D721Med (cell line): ENCODE measurements around the gene RPP21.

Source experiments
- DNase-seq: peaks from one replicate; pipeline ENCODE4 v3.0.0; 2011; ENCODE audit warnings: low spot score; ENCODE audit not compliant: insufficient read length
- FAIRE-seq: peaks from 2 replicates; lab custom pipeline; 2011; peaks lifted over from hg19 to GRCh38; lab: Jason Lieb, UNC
- CTCF ChIP-seq: IDR thresholded peaks from 2 replicates; pipeline ENCODE4 v1.5.1; 2012; ENCODE audit warnings: mild to moderate bottlenecking, control low read depth; ENCODE audit not compliant: insufficient read depth; ENCODE audit errors: missing control alignments

The RPP21 gene

DNA sequence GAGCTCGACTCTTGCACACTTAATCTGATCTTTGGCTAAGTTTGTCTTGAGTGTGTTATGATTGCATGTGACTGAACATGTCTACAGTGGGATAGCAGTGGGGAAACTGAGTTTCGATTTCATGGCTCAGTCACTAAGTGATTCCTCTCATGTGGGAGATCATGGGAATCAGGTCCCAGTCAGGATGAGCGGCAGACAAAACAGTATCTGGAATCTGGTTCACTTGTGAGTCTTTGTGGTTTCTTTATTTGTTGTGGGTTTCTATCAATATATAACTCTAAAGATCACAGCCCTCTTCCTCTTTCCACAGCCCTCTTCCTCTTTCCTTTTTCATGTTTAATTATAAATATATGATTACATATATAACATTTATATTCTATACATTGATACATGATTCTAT is 4.0 kb downstream of the RPP21 start:
- DNase-seq (no peak), FAIRE-seq (no peak)
- TF ChIP-seq CTCF = no peak

- TF ChIP-seq CTCF = no peak
- FAIRE-seq (no peak), DNase-seq (no peak)
Observed at GRCh38 chr6:30349421-30350177, 4.6 kb downstream of the RPP21 start.

DNA sequence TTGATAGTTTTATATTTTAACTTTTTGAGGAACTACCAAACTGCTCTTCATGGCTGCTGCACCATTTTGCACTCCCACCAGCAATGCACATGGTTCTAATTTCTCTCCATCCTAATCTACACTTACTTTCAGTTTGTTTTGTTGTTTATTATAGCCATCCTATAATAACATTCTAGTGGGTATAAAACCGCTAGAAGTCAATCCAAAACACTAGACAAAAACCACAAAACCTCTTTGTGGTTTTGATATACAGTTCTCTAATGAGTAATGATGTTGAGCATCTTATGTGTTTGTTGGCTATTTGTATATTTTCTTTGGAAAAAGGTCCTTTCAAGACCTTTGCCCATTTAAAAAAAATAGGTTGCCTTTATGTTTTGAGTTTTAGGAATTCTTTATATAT is 5.6 kb downstream of the RPP21 start:
- DNase-seq = no peak
- FAIRE-seq = no peak
- TF ChIP-seq CTCF = no peak

DNA sequence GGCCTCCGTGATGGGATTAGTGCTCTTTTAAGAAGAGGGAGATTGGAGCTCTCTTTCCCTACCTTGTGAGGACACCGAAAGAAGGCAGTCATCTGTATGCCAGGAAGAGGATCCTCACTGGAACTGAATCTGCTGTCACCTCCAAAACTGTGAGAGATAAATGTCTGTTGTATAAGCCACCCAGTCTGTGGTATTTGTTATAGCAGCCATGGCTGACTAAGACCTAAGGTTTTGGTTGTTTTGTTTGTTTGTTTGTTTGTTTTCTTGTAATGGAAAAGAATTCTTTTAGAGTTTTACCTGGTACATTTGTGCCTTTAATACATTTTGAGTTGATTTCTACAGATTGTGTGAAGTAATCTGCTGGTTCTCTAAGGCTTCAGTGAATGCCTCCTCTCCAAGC is 7.6 kb downstream of the RPP21 start:
- TF ChIP-seq CTCF = no peak
- DNase-seq = no peak
- no peak for FAIRE-seq

- no peak for FAIRE-seq
- no peak for DNase-seq
- no peak for TF ChIP-seq CTCF
Observed at GRCh38 chr6:30355281-30355680, 10.3 kb downstream of the RPP21 start.

DNA sequence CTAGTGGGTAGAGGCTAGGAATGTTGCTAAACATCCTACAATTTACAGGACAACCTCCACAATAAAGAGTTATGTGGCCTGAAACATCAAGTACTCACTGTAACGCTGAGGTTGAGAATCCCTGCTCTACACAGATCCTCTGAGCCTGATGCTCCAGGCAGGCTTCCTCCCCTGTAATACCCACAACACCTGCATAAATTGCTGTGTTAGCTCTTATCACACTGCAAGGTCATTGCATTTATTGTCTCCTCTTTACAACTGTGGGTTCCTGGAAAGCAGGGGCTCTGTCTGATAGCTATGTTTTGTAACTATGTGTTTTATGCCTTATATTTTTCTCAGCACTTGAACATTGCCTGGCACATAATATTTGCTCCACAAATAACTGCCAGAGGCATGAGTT is 11.6 kb downstream of the RPP21 start:
- DNase-seq (no peak), FAIRE-seq (no peak)
- TF ChIP-seq CTCF = no peak
